Mononuclear cell (primary cell): ENCODE measurements around the gene SOHLH2. TPM values are rescaled to one million over a fixed set of nuclear protein-coding genes. Genes with fewer than 3 reads are reported as not detected.

Experiments used
- H3K27me3 ChIP-seq: 2 replicates; pipeline ENCODE4 v1.6.0; 2011; ENCODE audit warnings: low read length, control low read depth; ENCODE audit not compliant: insufficient read depth
- H3K4me1 ChIP-seq: 2 replicates; pipeline ENCODE4 v1.5.1; 2011; ENCODE audit warnings: mild to moderate bottlenecking, low read length, control low read depth; ENCODE audit not compliant: insufficient read depth
- H3K4me3 ChIP-seq: 2 replicates; pipeline ENCODE4 v1.5.1; 2011; ENCODE audit warnings: mild to moderate bottlenecking, low read length, moderate library complexity
- H3K9me3 ChIP-seq: 2 replicates; pipeline ENCODE4 v1.5.1; 2011; ENCODE audit warnings: low read depth, mild to moderate bottlenecking, control low read depth, low read length
- total RNA-seq: library from RNA; depleted of rRNA; stranded (reverse); fragments of >200 nt; gene quantifications from one replicate; pipeline ENCODE4 v1.2.3, GENCODE V29; 2012

Gene SOHLH2
- total RNA-seq, 1 donor, result not detected

DNA sequence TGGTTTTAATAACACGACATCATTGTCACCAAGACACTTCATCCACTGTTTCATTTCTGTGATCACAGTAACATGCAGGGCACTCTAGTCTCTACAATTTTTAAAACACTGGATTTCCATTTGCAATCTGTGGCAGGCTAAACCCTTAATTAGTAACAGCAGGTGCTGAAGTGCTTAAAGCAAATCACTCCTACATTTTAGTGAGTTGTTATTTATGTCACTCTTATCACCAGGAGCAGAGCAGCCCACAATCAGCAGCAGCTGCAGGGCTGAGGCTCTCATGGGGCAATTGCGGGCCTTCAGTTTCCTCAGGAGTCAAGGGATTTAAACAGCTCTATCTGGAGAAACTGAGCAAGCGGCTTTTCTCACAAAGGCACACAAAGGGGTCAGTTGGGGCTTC lies 1.6 kb downstream of the SOHLH2 start:
- H3K9me3 ChIP-seq, result no peaks in the 10 kb centered on the region
- H3K27me3 ChIP-seq, result no peaks in the 10 kb centered on the region
- no peaks in the 10 kb centered on the region for H3K4me1 ChIP-seq
- H3K4me3 ChIP-seq, result no peak overlapping the region

DNA sequence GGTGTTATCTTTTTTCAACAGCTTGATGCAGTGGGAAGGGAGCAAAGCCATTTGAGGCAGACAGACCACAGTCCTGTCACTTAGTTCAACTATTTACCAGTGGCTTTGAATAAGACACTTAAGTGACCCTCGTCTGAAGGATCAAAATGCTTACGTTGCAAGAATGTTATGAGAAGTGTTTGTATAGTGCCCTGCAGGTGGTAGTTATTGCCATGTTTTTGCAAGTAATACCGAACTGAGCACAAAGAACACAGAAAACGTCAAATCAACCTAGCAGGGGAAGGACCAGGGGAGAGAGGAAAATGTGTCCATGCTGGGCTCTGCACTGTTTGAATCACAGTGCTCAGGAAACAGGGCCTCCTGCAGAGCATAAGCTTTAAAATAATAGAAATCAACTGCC lies 2.8 kb downstream of the SOHLH2 start:
- Histone ChIP-seq H3K4me1 (no peaks in the 10 kb centered on the region), H3K9me3 (no peaks in the 10 kb centered on the region), H3K4me3 (no peak overlapping the region), H3K27me3 (no peaks in the 10 kb centered on the region)

DNA sequence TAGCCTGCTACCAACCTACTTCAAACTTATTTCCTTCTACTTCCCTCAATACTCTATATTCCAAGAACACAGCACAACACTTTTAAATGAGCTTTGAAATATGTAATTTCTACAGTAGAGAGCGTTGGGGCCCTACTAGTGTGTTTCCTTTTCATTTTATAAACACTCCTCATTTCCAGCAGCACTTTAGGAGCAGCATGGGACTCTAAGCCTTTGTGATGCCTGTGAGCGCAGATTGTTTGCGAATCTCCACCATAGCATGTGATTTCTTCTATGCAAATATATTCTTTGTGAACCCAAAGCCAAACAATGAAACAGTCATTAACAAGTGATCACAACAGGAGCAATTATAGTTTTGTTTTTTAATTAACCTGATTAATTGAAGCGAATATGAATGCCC lies 3.6 kb downstream of the SOHLH2 start:
- Histone ChIP-seq H3K4me1 (no peaks in the 10 kb centered on the region), H3K27me3 (no peaks in the 10 kb centered on the region), H3K9me3 (no peaks in the 10 kb centered on the region), H3K4me3 (no peak overlapping the region)

DNA sequence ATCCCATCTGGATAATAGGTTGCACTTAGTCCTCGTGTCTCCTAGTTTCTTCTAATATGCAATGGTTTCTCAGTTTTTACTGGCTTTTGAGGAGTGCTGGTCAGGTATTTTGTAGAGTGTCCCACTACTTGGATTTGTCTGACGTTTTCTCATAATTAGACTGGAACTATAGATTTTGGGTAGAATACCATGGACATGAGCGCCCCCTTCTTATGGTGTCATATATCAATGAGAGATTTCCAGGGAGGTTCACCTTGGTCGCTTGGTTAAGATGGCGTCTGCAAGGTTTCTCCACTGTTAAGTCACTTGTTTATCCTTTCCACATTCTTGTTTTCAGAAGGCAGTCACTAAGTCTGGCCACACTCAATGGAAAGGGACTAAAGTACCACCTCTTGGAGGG lies 6.7 kb downstream of the SOHLH2 start:
- H3K4me3 ChIP-seq, result no peak overlapping the region
- no peaks in the 10 kb centered on the region for H3K27me3 ChIP-seq
- no peaks in the 10 kb centered on the region for H3K4me1 ChIP-seq
- no peaks in the 10 kb centered on the region for H3K9me3 ChIP-seq

DNA sequence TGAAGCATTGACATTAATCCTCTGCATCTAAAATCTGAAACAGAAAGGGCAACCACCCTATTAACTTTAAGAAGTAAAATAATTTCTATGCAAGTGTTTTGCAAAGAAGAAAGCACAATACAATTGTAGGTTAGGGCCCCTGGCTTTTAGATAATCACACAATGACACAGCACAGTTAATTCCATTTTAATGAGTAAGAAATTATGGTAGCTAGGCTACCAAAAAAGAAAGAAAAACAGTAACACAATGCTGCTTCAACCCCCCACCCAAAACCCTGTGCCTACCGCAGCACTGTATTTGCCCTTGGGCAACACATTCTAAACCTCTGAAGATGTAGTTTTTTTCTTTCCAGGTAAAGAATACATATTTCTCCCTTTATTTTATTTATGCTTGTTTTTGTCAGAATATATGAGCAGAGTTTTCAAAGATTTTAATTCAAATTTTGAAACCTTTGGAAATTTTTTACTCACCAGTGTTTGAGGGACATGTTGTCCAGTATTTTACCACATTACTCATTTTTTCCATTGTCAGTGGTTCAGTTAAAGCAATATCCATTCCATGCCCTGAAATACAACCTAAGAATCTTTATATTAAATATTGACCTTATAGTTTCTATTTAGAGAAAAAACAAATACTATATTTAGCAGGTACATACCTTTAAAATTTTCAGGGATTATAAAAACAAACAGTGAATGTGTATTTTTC lies 21.1 kb downstream of the SOHLH2 start:
- Histone ChIP-seq H3K9me3 (no peaks in the 10 kb centered on the region), H3K4me3 (no peak overlapping the region), H3K27me3 (no peaks in the 10 kb centered on the region), H3K4me1 (no peaks in the 10 kb centered on the region)

DNA sequence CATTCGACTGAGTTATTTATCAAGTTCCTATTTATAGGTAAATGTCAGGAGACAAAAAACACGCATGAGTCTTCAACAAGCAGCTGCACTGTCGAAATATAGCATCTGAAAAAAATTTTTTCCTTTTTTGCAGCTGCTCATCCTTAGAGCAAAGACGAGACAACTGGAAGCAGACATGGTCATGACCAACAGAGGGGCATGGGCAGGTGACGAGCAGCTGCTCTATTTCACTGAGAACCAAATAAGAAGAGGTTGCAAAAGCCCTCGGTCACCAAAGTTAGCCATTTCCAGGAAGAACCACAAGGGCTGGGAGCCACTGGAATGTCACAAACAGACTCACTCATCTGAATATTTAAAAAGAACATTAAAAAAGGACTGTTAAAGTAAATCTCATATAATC lies 22.2 kb downstream of the SOHLH2 start:
- H3K9me3 ChIP-seq, result no peaks in the 10 kb centered on the region
- H3K4me3 ChIP-seq, result no peak overlapping the region
- H3K4me1 ChIP-seq, result no peaks in the 10 kb centered on the region
- H3K27me3 ChIP-seq, result no peaks in the 10 kb centered on the region

DNA sequence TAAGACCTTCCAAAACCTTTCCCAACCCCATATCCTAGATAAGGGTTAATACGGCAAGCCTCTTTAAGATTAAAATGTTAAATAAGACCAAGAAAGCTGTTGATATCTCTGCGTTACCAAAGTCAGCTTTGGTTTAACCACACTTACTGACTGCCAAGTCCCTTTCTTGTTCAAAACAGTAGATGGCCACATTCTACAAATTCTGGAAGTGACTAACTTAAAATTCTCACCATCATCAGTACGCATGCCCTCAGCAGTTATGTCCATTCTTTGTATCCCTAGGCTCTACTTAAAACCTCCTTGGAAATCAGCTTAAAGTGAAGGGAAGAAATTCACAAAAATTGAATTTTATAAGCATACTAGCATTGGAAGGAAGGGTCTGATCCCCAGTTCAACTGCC lies 23.6 kb downstream of the SOHLH2 start:
- Histone ChIP-seq H3K4me1 (no peaks in the 10 kb centered on the region), H3K27me3 (no peaks in the 10 kb centered on the region), H3K4me3 (no peak overlapping the region), H3K9me3 (no peaks in the 10 kb centered on the region)

DNA sequence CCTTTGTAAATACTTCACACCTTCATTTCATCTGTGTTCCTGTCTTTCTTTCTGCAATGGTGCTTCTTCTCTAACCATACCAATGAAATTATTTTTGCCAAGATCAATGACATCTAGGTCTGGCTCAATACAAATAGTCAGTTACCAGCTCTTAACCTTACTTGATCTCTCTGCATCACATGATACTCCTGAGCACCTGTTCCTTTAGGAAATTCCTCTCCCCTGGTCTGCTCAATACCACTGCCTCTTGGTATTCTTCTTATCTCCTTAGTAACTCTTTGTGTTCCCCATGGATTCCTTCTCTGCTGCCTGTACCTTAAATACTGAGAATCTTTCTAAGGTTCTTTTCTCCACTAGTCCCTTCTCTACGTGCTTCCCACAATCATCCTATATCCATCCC lies 25.9 kb downstream of the SOHLH2 start:
- Histone ChIP-seq H3K27me3 (no peaks in the 10 kb centered on the region), H3K9me3 (no peaks in the 10 kb centered on the region), H3K4me3 (no peak overlapping the region), H3K4me1 (no peaks in the 10 kb centered on the region)

DNA sequence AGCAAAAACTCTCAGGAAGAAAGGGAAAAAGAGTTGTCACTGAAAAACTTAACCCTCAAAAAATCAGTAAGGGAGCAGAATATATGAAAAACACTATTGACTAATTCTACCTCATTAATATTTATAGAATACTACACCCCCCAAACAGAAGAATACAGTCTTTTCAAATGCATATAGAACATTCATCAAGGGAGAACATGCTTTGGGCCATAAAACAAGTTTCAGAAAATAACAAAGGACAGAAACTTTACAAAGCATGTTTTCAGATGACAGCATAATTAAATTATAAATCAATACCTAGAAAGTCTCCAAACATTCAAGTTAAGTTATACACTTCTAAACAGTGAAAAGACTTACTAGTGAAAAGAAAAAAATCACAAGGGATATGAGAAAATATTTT lies 30.5 kb downstream of the SOHLH2 start:
- H3K4me1 ChIP-seq, result no peaks in the 10 kb centered on the region
- no peak overlapping the region for H3K4me3 ChIP-seq
- H3K27me3 ChIP-seq, result no peaks in the 10 kb centered on the region
- no peaks in the 10 kb centered on the region for H3K9me3 ChIP-seq

DNA sequence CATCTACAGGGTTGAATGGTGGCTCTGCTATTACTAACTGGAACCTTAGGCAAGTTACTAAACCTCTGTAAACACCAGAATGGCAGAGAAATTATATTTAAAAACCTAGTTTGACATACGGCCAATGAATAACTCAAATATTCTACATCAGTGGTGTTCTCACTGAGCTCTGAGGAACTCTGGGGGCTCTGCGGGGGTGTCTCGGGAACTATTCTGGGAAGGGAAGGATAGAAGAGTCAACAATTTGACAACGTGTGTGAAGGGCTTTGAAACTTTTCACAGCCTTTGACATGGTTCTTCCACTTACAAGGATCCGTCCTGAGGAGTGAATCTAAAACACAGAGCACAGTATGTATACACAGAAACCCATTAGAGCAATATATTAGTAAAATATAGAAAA lies 38.7 kb downstream of the SOHLH2 start:
- Histone ChIP-seq H3K4me3 (no peak overlapping the region), H3K4me1 (no peaks in the 10 kb centered on the region), H3K9me3 (no peaks in the 10 kb centered on the region), H3K27me3 (no peaks in the 10 kb centered on the region)

DNA sequence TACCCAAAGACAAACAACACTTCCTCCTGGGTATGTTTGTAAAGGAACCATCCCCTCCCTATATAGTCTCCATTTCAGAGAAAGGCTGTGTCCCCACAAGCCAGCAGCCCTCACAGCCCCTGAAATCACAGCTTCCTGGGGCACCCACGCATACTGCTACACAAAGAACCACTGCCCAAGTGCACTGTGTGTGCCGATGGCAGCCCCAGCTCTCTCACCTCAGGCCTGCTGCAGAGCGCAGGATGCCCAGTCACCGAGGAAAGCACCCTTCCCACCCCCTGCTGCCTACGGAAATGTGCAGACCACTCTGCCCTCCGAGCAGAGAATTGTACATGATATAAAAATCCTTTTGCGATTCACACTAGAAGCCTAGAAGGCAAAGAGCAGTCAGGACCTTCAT lies 39.4 kb downstream of the SOHLH2 start:
- H3K9me3 ChIP-seq, result no peaks in the 10 kb centered on the region
- no peaks in the 10 kb centered on the region for H3K4me1 ChIP-seq
- no peak overlapping the region for H3K4me3 ChIP-seq
- no peaks in the 10 kb centered on the region for H3K27me3 ChIP-seq

DNA sequence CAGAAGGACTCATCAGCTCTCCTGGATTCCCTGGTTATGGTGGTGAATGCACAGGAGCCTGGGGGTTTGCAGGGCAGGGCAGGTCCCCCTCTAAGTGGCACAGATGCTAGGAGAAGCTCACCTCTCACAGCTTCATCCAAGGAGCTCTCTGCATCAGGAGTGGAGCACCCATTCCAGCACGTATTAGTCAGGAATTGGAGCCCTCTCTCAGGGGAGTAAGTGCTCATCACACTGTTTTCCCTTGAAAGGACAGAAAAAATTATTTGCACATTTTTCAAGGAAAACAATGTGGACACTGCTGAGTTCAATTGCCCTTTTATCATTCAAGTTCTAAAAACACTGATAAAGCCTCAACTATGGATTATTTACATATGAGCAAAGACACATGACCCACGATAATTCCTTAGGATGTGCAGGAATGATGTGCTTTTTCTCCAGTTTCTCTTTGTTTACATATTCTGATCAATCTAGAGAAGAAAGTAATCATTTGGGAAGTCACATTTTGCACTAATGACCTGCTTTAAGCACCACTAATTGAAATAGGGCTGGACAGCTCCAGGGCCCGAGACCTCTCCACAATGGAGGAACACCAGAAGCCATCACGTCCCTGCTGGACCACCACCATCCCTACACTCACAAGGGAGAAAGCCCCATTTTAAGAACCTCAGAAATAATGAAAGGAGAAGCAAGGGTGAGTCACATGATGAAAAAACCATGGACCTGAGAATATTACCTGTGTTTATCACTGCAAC lies 40.6 kb downstream of the SOHLH2 start:
- H3K27me3 ChIP-seq, result no peaks in the 10 kb centered on the region
- no peak overlapping the region for H3K4me3 ChIP-seq
- no peaks in the 10 kb centered on the region for H3K9me3 ChIP-seq
- no peaks in the 10 kb centered on the region for H3K4me1 ChIP-seq

DNA sequence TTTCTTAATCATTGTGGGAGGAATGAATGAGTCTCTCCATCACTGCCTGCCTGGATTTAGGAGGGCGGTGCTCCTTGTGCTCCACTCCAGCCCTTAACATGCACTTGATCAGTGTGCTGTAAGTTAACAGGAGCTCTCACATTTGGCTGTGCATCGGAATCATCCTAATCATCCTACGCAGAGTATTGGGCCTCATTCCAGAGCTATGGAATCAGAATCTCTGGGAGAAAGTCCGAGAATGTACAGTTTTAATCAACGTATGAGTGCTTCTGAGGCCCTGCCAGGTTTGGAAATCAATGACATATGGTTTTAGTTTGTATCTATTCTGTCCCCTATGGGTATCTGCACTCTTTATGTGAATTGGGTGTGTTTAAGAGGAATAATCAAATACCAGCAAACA lies 48.3 kb downstream of the SOHLH2 start:
- Histone ChIP-seq H3K4me3 (no peak overlapping the region), H3K9me3 (no peaks in the 10 kb centered on the region), H3K4me1 (no peaks in the 10 kb centered on the region), H3K27me3 (no peaks in the 10 kb centered on the region)

DNA sequence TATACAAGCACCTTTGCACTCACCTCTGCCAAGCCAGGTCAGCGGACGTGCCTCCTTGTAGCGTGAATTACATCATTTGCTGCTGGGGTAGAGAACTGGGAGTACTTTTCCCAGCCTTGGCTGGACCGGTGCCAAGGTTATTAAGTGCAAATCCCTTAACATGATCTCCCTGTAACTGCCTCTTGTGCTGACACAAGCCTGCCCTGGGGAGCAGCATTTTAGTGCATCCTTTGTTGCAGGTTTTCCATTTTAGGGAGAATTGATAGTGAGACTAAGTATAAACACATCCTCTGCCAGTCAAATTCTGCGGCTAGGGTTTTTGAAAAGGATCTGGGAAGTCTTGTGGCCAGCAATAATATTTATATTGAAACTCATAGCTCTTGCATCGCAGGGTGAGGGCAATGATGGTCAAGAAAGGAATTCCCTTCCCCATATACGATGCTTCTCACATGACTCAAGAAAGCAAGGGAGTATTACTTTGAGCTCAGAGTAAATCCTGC lies 50.5 kb downstream of the SOHLH2 start:
- Histone ChIP-seq H3K4me3 (no peak overlapping the region), H3K9me3 (no peaks in the 10 kb centered on the region), H3K4me1 (no peaks in the 10 kb centered on the region), H3K27me3 (no peaks in the 10 kb centered on the region)

DNA sequence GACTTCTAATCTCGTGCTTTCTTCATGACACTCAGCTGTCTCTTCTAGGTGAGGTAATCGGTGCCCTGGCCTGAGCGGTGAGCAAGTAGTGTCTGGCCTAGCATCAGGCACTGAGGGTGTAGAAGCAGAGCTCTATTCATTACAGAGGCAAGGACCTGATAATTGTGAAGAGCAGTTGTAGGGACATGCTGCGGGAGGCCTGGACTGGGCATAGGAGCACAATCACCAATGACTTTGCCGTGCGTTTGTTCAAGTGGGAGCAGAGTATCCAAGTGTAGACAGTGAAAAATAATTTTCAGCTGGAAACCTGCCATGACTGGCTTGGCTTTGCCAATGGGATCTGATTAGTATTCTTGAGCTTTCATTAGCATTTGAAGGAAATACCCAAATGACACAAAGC lies 51.1 kb downstream of the SOHLH2 start:
- Histone ChIP-seq H3K9me3 (no peaks in the 10 kb centered on the region), H3K4me1 (no peaks in the 10 kb centered on the region), H3K4me3 (no peak overlapping the region), H3K27me3 (no peaks in the 10 kb centered on the region)

DNA sequence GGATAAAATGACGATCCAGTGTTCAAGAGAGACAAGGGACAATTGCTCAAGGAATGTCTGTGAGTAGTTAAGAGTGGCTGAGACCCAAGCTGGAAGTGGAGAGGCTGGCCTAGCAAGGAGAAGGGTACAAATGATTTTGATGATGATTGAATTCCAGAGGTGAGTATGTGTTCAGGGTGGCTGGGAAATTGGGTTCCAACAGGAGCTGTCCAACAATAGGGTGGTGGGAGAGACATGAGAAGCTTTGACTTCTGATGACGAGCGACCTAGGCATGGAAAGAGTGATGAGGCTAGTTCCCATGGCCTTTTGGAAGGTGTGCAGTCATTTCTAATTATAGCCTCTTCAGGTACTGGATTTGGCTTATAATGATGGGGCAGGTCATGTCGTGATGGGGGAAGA lies 54.1 kb downstream of the SOHLH2 start:
- Histone ChIP-seq H3K9me3 (no peaks in the 10 kb centered on the region), H3K4me1 (no peaks in the 10 kb centered on the region), H3K27me3 (no peaks in the 10 kb centered on the region), H3K4me3 (no peak overlapping the region)
